HG03139 (cell line): ENCODE data around the gene PIAS2.
A peak's percentile ranks its signal among the peaks of the same experiment; 100 is the strongest.

ENCODE experiments used
- ATAC-seq: cut with Tn5 transposase; IDR thresholded peaks from one replicate; pipeline ENCODE4 v1.9.1; 2021; ENCODE audit not compliant: unreplicated experiment

PIAS2 gene

DNA sequence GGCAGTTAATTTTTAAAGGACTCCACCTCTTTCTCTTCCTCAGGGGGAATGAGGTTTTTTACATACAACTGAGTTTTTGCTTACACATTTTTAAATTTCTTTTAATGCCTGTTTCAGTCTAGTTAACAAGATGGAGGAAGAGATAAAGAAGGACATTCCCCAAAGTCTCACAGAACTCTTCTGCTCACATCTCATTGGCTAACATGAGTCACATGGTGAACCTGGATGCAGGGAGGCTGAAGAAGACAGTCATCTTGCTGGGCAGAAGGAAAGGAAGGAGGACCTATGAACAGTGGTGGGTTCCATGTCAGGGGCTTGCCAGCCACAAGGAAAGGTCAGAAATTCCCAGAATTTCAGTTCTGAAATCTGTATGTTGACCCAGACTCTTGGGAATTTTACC lies 150.1 kb downstream of the PIAS2 start:
- no peak for ATAC-seq

DNA sequence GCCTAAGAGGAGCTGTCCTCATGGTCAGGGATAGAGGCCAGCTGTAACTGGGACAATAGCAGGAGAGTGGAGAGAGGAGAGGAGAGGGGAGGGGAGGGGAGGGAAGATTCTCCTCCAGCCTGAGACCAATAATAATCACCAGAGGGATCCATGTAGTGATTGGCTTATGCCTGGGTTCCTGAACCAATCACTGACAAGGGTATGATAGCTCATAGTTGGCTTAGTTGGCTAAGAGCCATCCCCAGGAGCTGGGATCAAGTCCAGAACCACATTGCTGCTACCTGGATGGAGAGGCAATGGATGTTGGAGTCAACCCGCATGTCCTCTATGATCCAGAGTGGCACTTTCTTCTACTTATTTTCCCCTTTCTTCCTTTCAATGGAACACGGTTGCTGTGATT lies 152.7 kb downstream of the PIAS2 start:
- ATAC-seq, result no peak

DNA sequence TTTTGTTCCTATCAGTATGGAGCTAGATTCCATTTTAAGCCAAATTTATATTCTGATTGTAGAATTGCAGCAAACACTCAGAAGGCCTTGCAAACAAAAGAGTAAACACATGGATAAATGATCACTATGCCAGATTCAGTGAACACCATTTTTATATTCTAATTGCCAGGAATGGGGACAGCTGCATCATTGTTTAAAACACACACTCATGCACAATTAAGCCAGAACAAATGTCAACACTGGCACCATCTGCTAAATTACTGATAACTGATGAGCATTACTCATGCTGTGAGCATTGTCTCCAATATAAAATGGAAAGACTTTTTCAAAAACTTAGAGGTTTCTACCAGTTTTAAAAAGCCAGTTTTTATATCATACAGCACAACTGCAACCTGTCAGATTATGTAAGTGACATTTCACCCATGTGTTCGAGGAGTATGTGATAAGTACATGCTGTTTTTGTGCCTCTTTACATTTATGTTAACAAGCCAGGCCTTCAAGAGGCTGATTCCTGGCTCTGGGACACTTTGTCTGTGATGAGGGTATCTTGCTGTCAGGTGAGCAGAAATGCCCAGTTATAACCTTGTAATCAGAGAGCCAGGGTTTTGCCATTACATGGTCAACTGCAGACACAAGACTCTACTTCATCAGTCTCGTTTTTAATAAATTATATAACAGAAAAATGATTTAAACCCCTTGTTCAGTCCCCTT lies 156.1 kb downstream of the PIAS2 start:
- no peak for ATAC-seq

DNA sequence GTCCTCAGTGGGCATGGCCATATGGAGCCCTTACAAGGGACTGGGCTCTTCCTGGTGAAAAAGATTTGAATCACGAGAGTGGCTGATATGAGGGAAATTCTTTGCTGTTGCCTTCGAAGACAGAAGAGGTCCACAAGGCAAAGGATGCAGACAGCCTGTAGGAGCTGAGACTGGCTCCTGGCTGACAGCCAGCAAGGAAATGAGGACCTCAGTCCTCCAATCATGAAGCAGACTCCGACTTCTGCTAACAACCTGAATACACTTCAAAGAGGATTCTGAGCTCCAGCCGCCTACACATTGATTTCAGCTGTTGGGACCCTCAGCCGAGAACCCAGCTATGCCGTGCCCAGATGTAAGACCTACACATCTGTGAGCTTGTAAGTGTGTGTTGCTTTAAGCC lies 157.4 kb downstream of the PIAS2 start:
- no peak for ATAC-seq

DNA sequence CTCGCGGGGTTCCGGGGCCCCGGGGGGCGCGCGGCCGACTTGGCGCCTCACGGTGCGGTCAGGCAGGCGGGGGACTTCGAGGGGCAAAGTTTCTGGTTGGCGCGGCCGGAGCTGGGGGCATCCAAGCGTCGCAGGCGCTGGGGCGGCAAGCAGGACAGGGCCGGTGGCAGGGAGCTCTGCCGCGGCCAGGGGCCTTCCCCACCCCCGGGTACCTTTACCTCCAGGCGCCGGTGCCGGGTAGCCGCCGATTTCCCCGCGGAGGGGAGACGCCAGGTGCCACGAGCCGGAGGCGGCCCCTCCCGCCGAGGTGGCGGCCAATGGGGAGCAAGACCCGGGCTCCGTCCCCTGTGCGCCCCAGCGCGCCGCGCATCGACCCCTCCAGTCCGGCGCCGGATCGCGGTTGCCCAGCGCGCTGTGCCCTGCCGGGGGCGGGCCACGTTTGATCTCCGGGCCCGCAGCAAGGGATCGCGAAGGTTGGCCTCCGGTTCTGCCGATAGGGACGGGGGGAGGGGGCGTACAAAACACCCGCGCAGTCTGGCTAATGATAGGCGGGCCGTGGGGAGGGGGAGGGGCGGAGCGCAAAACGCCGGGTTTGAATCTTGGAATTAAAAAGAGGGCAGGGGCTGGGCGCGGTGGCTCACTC lies 160.6 kb downstream of the PIAS2 start, which contains the start of gene ST8SIA5:
Gene ST8SIA5, minus strand, starts transcription at position 495 of the 643 bp plus-strand sequence. CDS start 545 bp downstream, outside the sequence.
- no peak for ATAC-seq

DNA sequence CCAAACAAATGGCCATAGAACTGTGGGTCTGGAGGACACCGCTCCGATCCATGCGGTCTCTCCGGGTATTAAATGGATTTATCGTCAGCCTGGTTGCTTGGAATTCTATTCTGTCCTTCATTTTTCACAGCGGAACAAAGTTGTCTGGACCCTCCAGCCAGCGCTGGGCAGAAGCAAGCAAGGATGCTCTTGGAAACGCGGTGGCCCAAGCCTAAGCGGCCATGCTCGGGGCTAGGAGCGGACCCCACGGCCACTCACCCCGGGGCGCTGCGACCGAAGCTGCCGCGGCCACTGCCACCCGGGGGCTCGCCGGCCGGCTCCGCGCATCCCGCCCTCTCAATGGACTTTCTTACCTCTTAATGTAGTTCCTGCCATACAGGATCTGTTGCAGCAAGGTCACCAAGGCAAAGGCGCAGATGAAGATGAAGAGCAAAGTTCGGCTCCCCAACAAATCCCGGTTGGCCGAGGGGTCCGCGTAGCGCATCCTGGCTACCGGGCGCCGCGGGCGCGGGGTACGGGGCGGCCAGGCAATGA lies 161.2 kb downstream of the PIAS2 start:
- ATAC-seq, result no peak

DNA sequence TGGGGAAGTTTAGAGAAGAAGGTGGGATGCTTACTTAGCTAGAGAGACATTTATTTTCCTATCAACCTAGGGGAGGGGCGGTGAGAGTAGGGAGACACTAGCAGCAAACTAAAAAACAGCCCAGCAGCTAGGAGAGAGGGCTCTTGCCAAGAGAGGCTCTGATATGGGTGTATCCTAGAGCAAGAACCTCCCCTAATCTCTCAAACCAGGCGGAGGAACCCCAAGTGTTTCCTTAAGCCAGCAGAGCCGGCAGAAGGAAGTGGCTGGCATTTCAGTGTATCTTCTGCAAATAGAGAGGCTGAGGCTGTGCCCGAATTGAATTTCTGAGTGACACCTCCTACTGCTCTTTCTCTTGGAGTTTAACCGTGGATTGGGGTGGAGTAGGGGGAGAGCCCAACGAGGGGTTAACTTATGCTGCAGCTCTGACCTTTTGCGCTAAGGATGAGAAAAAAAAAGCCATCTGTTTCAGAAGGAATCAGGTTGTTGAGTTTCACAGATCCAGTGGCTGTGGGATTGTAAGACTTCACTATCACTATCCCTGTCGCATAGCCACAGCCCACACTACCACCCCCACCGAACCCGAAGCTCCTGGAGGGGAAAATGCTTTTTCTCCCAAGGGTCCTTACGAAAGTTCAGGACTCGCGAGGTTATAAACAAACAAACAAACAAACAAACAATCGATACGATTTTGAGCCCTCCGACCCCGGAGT lies 161.8 kb downstream of the PIAS2 start:
- no peak for ATAC-seq

DNA sequence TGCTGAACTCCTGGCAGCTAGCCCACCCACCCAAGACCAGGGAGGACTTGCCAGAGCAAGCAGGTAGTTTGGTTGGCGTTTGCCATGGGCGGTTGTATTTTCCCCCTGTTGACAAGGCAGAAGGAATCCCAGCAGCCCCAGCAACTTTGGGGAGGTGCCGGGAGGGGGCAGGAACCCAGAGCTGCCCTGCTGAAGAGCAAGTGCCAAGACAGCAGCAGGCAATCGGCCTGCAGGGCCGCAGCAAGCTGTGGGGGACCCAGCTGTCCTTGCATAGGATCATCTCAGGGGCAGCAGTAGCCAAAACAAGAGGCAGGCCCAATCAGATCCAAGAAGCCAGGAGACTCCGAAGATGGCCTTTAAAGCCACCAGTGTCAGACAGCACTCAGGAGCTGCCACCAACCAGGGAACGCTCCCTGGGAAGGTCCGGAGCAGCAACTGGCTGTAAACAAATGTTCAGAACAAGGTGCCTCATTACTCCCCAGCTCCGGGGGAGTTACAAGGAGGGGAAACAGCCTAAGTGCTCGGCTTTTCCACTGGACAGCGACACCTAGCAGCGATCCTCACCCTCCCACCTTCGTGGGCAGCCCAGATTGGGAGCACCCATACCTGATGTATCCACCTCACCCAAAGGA lies 162.5 kb downstream of the PIAS2 start:
- no peak for ATAC-seq

DNA sequence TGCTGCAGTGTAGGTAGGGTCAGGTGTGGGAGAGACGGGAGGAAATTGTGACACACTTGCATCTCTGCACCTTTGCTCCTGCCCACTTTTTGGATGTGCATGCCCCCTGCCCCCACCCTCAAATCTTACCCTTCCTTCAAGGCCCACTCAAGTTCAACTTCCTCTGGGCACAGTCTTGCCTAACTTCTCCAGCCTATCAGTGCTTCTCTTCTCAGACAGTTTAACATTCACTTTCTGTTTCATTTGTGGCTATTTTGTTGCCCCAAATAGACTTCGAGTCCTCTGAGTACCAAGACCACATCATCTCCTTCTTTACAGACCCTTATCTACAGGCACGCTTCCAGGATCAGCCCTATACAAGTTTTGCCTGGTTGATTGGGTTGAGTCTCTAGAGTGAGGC lies 163.1 kb downstream of the PIAS2 start:
- peak; percentile 61 for ATAC-seq
